IPS-15b (cell line): ENCODE data around the gene NAV2.

Experiments
- H3K27me3 ChIP-seq: one replicate; pipeline ENCODE4 v1.6.1; 2013; ENCODE audit warnings: low read length; ENCODE audit not compliant: control insufficient read depth, insufficient read depth
- H3K36me3 ChIP-seq: one replicate; pipeline ENCODE4 v1.6.1; 2013; ENCODE audit warnings: low read length; ENCODE audit not compliant: control insufficient read depth, insufficient read depth
- H3K4me1 ChIP-seq: one replicate; pipeline ENCODE4 v1.6.1; 2013; ENCODE audit warnings: mild to moderate bottlenecking, low read length; ENCODE audit not compliant: control insufficient read depth, insufficient read depth
- H3K4me3 ChIP-seq: one replicate; pipeline ENCODE4 v1.5.1; 2013; ENCODE audit warnings: low read depth, low read length
- H3K9ac ChIP-seq: one replicate; pipeline ENCODE4 v1.6.1; 2013; ENCODE audit warnings: low read depth, mild to moderate bottlenecking, low read length
- H3K9me3 ChIP-seq: one replicate; pipeline ENCODE4 v1.6.1; 2013; ENCODE audit warnings: mild to moderate bottlenecking, low read length; ENCODE audit not compliant: control insufficient read depth, insufficient read depth

Gene NAV2

DNA sequence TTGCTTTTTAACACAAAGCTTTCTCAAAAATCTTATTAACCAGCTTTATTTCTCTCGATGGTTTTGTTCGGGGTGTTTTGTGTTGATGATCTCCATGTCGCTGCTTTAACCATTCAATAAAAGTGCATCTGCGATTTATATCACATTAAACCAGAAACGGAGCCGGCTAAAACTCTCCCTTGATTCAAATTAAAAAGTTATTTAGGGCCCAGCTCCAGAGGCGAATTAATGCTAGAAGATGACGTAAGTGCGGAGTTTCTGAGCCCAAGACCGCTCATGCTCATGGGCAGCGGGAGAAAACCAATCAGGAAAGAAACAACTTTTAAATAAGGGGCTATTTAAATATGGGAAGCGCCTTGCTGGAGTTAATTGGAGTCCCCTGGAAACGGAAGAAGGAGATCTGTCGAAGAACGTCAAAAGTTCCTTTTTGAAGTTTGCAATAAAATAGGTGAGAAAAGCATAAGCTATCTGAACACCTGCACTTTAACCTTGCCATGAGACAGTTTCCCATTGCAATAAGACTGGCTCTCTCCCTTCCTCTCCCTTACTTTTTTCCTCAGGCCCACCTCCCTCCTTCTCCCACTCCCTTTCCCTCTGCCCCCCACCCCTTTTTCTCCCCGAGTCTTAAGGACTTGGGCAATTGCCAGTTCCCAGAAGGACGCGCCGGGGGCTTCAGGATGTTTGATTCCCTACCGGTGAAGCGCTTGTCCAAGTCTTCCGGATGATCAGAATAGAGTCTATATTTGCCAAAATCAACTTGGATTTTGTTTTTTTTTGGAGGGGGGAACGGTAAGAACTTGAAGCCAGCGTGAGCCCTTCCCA, 449.5 kb downstream of the NAV2 start:
- Histone ChIP-seq H3K4me3 (peak overlapping the region; percentile 39), H3K9ac (no peak overlapping the region), H3K9me3 (no peaks in the 10 kb centered on the region), H3K4me1 (peaks cover 27% of the 10 kb centered on the region), H3K27me3 (peaks cover 98% of the 10 kb centered on the region), H3K36me3 (no peaks in the 10 kb centered on the region)

DNA sequence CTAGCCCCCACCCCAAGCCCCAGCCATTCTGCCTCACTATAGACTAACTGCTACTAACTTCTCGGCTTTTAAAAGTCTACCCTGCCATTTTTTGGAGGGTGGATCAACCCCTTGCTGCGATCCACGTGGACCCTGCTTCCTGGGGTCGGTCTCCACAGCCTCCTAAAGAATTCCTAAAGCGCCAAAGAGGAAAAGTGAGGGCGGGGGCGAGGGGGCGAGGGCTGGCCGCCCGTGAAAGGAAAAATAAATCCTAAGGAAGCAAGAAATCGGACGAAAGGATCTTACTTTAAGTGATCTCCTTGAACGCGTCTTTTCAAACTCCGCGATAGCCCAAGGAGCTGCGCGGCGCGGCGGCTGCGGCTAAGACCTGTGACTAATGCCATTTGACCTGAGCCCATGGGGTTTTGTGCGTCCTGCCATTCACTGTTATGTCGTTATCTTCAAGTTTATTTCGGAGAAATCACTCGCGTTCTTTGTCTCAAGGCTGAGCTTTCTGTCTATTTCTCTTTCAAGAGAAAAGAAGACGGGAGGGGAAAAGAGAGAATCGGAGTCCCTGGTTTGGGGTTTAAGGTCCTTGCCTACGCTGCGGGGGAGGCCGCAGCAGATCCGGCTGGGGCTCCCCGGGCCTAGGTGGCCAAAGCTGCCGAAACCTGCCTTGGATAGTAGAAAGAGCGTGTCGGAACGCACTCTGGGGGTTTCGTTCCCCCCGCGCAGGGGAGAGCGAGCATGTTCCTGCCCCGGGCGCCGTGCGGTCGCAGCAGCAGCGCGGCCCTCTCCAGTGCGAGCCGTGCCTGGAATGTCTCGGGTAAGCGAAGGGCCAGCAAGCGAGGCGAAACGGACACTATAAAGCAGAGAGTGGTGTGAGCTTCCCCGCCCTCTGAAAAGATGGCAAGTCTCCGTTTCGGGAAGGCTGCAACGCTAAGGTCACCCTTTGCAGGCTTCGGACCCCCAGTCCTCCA, 450.5 kb downstream of the NAV2 start:
- Histone ChIP-seq H3K9ac (no peak overlapping the region), H3K27me3 (peaks cover 99% of the 10 kb centered on the region)

DNA sequence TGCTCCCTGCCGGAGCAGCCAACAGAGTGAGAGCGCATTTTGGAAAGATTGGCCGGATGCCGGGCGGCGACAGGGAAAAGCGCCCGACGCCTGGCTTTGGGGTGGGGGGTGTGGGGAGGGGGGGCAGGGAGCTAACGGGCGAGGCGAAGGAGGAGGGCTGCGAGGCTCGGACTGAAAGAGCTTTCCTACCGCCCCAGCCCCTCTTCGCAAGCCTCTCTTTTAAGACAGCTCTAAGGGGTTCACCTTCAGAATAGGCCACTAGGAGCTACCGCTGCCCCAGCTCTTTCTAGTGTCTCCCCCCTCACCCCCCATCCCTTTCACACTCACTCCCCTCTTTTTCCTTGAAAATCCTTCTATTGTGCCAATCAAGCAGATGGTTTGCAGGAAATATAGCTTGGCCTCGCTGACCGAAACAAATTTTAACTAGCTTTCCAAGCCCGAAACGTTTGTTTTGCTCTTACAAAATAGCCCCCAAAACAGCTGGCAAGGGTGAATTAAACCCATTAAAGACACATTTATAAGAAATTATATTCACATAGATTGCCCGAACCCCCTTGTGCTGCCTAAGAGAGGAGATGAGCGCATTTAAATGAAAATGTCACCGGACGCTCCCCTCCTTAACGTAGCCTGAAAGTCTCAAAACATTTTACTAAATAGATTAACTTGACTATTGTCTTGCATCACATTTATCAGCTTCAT, 451.3 kb downstream of the NAV2 start:
- no peak overlapping the region for H3K9ac ChIP-seq
- H3K27me3 ChIP-seq: peaks cover 98% of the 10 kb centered on the region
- H3K9me3 ChIP-seq: no peaks in the 10 kb centered on the region
- H3K36me3 ChIP-seq: no peaks in the 10 kb centered on the region
- peaks cover 15% of the 10 kb centered on the region for H3K4me1 ChIP-seq
- peak overlapping the region; percentile 53 for H3K4me3 ChIP-seq

More for the DNA sequence above, 450.5 kb downstream of the NAV2 start:
- Histone ChIP-seq H3K36me3 (no peaks in the 10 kb centered on the region), H3K9me3 (no peaks in the 10 kb centered on the region), H3K4me3 (peak overlapping the region; percentile 53), H3K4me1 (peaks cover 20% of the 10 kb centered on the region)
